K562 (cell line): Measurements from ENCODE around the gene ERVK3-1. TPM values are rescaled to one million over a fixed set of nuclear protein-coding genes. Genes with fewer than 3 reads are reported as not detected.

Experiments used
- ATAC-seq: fragments of 200-7000 bp; cut with Tn5 transposase; 3 replicates; pipeline ENCODE4 v1.9.1; 2020; ENCODE audit warnings: moderate library complexity
- BruUV-seq: library from RNA; stranded (reverse); fragments of 400-500 nt; replicated peaks from 2 replicates; lab custom pipeline; 2021; lab: Mats Ljungman, UMichigan
- CTCF ChIA-PET: fragments of 300-600 bp; formaldehyde crosslinking; extraction: SDS; loops from one replicate; lab custom pipeline; 2021; ENCODE audit warnings: low intra/inter-chr PET ratio; lab: Yijun Ruan, JAX
- POLR2A ChIA-PET: fragments of 300-600, 350-650 bp; sonication (Branson Sonifier 250); formaldehyde crosslinking; extraction: SDS; loops from one replicate; lab custom pipeline; 2021; ENCODE audit warnings: antibody characterized with exemption, inconsistent platforms; lab: Yijun Ruan, JAX
- DNase-seq, 4 experiments: peaks; one replicate each; pipeline versions ENCODE4 v3.0.0 to v3.0.0-alpha.2; 2011 to 2018; ENCODE audit warnings: low spot score in 3 of 4, mixed read lengths in 3 of 4; ENCODE audit errors: extremely low read depth in 1 of 4
- FAIRE-seq: peaks from 2 replicates; lab custom pipeline; 2011; peaks lifted over from hg19 to GRCh38; lab: Jason Lieb, UNC
- H2AFZ ChIP-seq: 2 replicates; pipeline ENCODE4 v1.6.0; 2011; ENCODE audit warnings: low read depth, low read length, control low read depth, inconsistent platforms
- H3K27ac ChIP-seq: fragments of 200-600 bp; 3 replicates; pipeline ENCODE4 v1.8.0; 2011; ENCODE audit warnings: low read depth, mild to moderate bottlenecking, control low read depth, inconsistent platforms, low read length, moderate library complexity, mixed read lengths; ENCODE audit errors: extremely low read depth
- H3K27me3 ChIP-seq, 2 experiments: fragments of 300-600 bp in 1 of 2; 2 replicates in 1 of 2; 3 replicates in 1 of 2; pipeline versions ENCODE4 v1.6.0 to v1.8.0; 2011; ENCODE audit warnings: inconsistent platforms in 2 of 2, low read length in 2 of 2, mild to moderate bottlenecking in 1 of 2, mixed read lengths in 1 of 2, moderate library complexity in 1 of 2; ENCODE audit not compliant: control insufficient read depth in 2 of 2, insufficient read depth in 2 of 2
- H3K36me3 ChIP-seq: fragments of 300-600 bp; 3 replicates; pipeline ENCODE4 v1.8.0; 2011; ENCODE audit warnings: mild to moderate bottlenecking, low read length, inconsistent platforms; ENCODE audit not compliant: control insufficient read depth, insufficient read depth
- H3K4me1 ChIP-seq, 2 experiments: fragments of 200-600 bp in 1 of 2; replicated peaks in 1 of 2; 2 replicates in 1 of 2; 3 replicates in 1 of 2; pipeline versions ENCODE4 v1.5.1 to v1.8.0; 2011; ENCODE audit warnings: inconsistent platforms in 2 of 2, low read length in 2 of 2, mild to moderate bottlenecking in 1 of 2, mixed read lengths in 1 of 2, moderate library complexity in 1 of 2; ENCODE audit not compliant: control insufficient read depth in 2 of 2, insufficient read depth in 2 of 2
- H3K4me2 ChIP-seq: 2 replicates; pipeline ENCODE4 v1.6.1; 2011; ENCODE audit warnings: low read length, control low read depth, inconsistent platforms, mixed read lengths; ENCODE audit not compliant: insufficient read depth
- H3K4me3 ChIP-seq: fragments of 200-600 bp; sonication (generic), shearing (Covaris generic); 2 replicates; pipeline ENCODE4 v1.5.1; 2016; ENCODE audit warnings: control low read depth, inconsistent platforms
- H3K79me2 ChIP-seq: fragments of 200-600 bp; 3 replicates; pipeline ENCODE4 v1.8.0; 2011; ENCODE audit warnings: low read length, inconsistent platforms; ENCODE audit not compliant: control insufficient read depth, insufficient read depth
- H3K9ac ChIP-seq, 2 experiments: 2 replicates each; pipeline versions ENCODE4 v1.6.0 to v1.6.1; 2011; ENCODE audit warnings: low read depth in 2 of 2, low read length in 2 of 2, control low read depth in 1 of 2, inconsistent platforms in 1 of 2, mild to moderate bottlenecking in 1 of 2, mixed read lengths in 1 of 2; ENCODE audit not compliant: insufficient read depth in 1 of 2
- H3K9me1 ChIP-seq: one replicate; pipeline ENCODE4 v1.6.0; 2011; ENCODE audit warnings: inconsistent platforms, mild to moderate bottlenecking, low read length, moderate library complexity; ENCODE audit not compliant: control insufficient read depth, insufficient read depth
- H3K9me3 ChIP-seq: replicated peaks from 2 replicates; pipeline ENCODE4 v1.5.1; 2011; ENCODE audit warnings: low read depth, low read length, inconsistent platforms; ENCODE audit not compliant: control insufficient read depth, insufficient read depth
- H4K20me1 ChIP-seq: replicated peaks from 2 replicates; pipeline ENCODE4 v1.6.1; 2011; ENCODE audit warnings: low read length, inconsistent platforms, mixed read lengths; ENCODE audit not compliant: control insufficient read depth, insufficient read depth
- TRIM28 ChIP-seq: fragments of 450-650 bp; IDR thresholded peaks from 2 replicates; pipeline ENCODE4 v1.6.1; 2017
- ZNF561 ChIP-seq: fragments of 450-650 bp; formaldehyde crosslinking; conservative IDR thresholded peaks from 2 replicates; pipeline ENCODE4 v1.4.0; 2020; ENCODE audit warnings: mild to moderate bottlenecking, moderate library complexity
- WGBS: fragments of 100-300 bp; shearing (Covaris generic); methylation state at CpG from one replicate; pipeline ENCODE4 v1.1.6; 2016; ENCODE audit warnings: low coverage, mixed read lengths; ENCODE audit not compliant: insufficient coverage; ENCODE audit errors: missing lambda C conversion rate; 5-methylcytosine and 5-hydroxymethylcytosine counted together
- in situ Hi-C: fragments of 300-500 bp; cut with MboI; formaldehyde crosslinking; loops from 4 replicates; pipeline ENCODE4 v1.15.0; 2018; ENCODE audit warnings: inconsistent platforms, mixed read lengths
- intact Hi-C: fragments of 100-400 bp; cut with micrococcal nuclease; formaldehyde crosslinking; loops from 2 replicates; pipeline ENCODE4 v1.14.2; 2022
- polyA plus RNA-seq, 8 experiments: library from polyadenylated mRNA; depleted of rRNA in 4 of 8; stranded (reverse) in 5 of 8; unstranded in 3 of 8; fragments of >200 nt; fragmentation: Nextera tagmentation in 2 of 8; fragmentation: Illumina TruSeq in 1 of 8; extraction: Ambion mirVana in 2 of 8; extraction: Trizol in 1 of 8; gene quantifications; 2 replicates each; pipeline versions ENCODE4 v1.2.1 to v1.2.3, GENCODE V29; 2011 to 2014; ENCODE audit warnings: inconsistent platforms in 1 of 8, missing spikeins in 1 of 8
- total RNA-seq, 7 experiments: library from RNA; depleted of rRNA in 6 of 7; stranded (reverse); fragments of >200 nt in 6 of 7; fragmentation: Illumina TruSeq in 2 of 7; extraction: Trizol in 2 of 7; gene quantifications; 2 replicates each; pipeline versions ENCODE4 v1.2.1 to v1.2.3, GENCODE V29; 2011 to 2021; ENCODE audit warnings: low replicate concordance in 1 of 7
- TF ChIP-seq, protein P1 (sequence below): fragments of 450-650 bp; IDR thresholded peaks from 2 replicates; pipeline ENCODE4 v1.6.1; 2016
- TF ChIP-seq, protein P2 (sequence below): fragments of 450-650 bp; IDR thresholded peaks from one replicate; pipeline ENCODE4 v1.6.1; 2018; ENCODE audit warnings: mild to moderate bottlenecking, moderate library complexity; ENCODE audit not compliant: partially characterized antibody
- TF ChIP-seq, protein P3 (sequence below): IDR thresholded peaks from 2 replicates; pipeline ENCODE4 v1.6.1; 2016; ENCODE audit warnings: missing genetic modification characterization, missing compliant biosample characterization

The ERVK3-1 gene
- total and polyA plus RNA-seq, 9 of the 15 experiments (the other 6 are each of a cell fraction or from before 2014, with no cell fraction given), result 87.6 to 299 (median 119) TPM

DNA sequence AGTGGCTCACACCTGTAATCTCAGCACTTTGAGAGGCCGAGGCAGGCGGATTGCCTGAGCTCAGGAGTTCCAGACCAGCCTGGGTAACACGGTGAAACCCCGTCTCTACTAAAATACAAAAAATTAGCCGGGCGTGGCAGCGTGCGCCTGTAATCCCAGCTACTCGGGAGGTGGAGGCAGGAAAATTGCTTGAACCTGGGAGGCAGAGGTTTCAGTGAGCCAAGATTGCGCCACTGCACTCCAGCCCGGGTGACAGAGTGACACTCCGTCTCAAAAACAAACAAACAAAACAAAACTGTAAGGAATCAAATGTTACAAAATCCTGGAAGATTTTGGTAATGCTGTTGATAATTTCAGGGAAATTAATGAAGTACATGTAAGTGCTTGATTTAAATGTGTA is 42.9 kb downstream of the ERVK3-1 start (continued):
- TF ChIP-seq, protein P1, sequence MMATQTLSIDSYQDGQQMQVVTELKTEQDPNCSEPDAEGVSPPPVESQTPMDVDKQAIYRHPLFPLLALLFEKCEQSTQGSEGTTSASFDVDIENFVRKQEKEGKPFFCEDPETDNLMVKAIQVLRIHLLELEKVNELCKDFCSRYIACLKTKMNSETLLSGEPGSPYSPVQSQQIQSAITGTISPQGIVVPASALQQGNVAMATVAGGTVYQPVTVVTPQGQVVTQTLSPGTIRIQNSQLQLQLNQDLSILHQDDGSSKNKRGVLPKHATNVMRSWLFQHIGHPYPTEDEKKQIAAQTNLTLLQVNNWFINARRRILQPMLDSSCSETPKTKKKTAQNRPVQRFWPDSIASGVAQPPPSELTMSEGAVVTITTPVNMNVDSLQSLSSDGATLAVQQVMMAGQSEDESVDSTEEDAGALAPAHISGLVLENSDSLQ, result peak; percentile 19; the same call in 1 of the 2 replicates

DNA sequence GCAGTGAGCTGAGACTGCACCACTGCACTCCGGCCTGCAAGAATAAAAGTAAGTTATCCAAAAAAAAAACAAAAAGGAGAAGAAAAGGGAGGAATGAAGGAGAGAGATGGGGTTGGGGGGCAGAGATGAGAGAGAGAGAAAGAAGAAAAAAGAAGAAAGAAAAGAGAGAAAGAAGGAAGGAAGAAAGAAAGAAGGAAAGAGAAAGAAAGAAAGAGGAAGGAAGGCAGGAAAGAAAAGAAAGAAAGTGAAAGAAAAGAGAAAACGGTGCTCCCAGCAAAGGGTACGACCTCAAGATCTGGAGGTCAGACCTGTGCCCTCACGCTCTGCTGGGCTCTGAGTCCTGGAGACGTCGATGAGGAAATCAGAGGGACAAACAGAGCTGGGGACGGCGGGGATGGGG is 44.4 kb downstream of the ERVK3-1 start:
- Histone ChIP-seq H3K4me1 (peaks cover 5 to 25% of the 10 kb centered on the region in 2 experiments; a peak in 4 of 5 replicates), H4K20me1 (no peaks in the 10 kb centered on the region), H3K36me3 (no peaks in the 10 kb centered on the region), H3K9me1 (no peaks in the 10 kb centered on the region)
- no peak for FAIRE-seq
- in situ Hi-C loops, result no loop called here
- WGBS, result 74% methylated on average over 4 of the region's 8 CpGs
- TF ChIP-seq, protein P2, sequence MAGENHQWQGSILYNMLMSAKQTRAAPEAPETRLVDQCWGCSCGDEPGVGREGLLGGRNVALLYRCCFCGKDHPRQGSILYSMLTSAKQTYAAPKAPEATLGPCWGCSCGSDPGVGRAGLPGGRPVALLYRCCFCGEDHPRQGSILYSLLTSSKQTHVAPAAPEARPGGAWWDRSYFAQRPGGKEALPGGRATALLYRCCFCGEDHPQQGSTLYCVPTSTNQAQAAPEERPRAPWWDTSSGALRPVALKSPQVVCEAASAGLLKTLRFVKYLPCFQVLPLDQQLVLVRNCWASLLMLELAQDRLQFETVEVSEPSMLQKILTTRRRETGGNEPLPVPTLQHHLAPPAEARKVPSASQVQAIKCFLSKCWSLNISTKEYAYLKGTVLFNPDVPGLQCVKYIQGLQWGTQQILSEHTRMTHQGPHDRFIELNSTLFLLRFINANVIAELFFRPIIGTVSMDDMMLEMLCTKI, result no peak
- TF ChIP-seq, protein P3, sequence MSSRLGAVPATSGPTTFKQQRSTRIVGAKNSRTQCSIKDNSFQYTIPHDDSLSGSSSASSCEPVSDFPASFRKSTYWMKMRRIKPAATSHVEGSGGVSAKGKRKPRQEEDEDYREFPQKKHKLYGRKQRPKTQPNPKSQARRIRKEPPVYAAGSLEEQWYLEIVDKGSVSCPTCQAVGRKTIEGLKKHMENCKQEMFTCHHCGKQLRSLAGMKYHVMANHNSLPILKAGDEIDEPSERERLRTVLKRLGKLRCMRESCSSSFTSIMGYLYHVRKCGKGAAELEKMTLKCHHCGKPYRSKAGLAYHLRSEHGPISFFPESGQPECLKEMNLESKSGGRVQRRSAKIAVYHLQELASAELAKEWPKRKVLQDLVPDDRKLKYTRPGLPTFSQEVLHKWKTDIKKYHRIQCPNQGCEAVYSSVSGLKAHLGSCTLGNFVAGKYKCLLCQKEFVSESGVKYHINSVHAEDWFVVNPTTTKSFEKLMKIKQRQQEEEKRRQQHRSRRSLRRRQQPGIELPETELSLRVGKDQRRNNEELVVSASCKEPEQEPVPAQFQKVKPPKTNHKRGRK (tag), result peak; percentile 48; the same call in 1 of the 2 replicates
- TF ChIP-seq TRIM28, result no peak
- TF ChIP-seq ZNF561, result no peak
- TF ChIP-seq, all 486 proteins: peak for 1
- ChIA-PET CTCF (interaction anchor here (0.6 kb wide), 1 partner anchor 9 kb away, joined by 3 read pairs; no protein-coding TSS in a partner anchor), POLR2A (interaction anchor here (0.6 to 3.6 kb wide), 2 partner anchors 13 to 29 kb away, joined by 3 to 20 read pairs; partner anchors contain the start of gene ZNF497)
- TSS peak; percentile 42 for BruUV-seq
- Histone ChIP-seq H3K79me2 (no peaks in the 10 kb centered on the region), H3K4me2 (no peak overlapping the region), H3K4me3 (no peak overlapping the region), H3K27me3 (no peaks in the 10 kb centered on the region), H3K9ac (no peak overlapping the region), H3K27ac (no peak overlapping the region), H2AFZ (no peak overlapping the region), H3K9me3 (no peaks in the 10 kb centered on the region)
- intact Hi-C loops, result no loop called here
- no peak for ATAC-seq
- no peak for DNase-seq
